ENCODE measurements around the gene HES3. TPM values are rescaled to one million over a fixed set of nuclear protein-coding genes. Genes with fewer than 3 reads are reported as not detected.
A peak's percentile ranks its signal among the peaks of the same experiment; 100 is the strongest.

HES3 gene
- total RNA-seq, 1 donor: not detected

- Histone ChIP-seq H3K27me3 (ENCODE audit: insufficient read depth, low read length) (peaks cover 2% of the 10 kb centered on the region), H3K4me3 (ENCODE audit: low read length) (peak within 1 kb of the TSS; percentile 25), H3K4me1 (ENCODE audit: insufficient read depth, low read length) (peaks cover 11% of the 10 kb centered on the region), H3K9me3 (ENCODE audit: low read depth, low read length) (no peaks in the 10 kb centered on the region)
These were observed 17.1 kb downstream of the HES3 start, which contains the start of gene GPR153 for GRCh38 chr1:6260961-6261614. Gene GPR153 (minus strand): TSS chr1:6261098. CDS start chr1:6254905, 6,193 bp downstream.

- no peak overlapping the region for H3K4me3 ChIP-seq (ENCODE audit: low read length)
- peaks cover 11% of the 10 kb centered on the region for H3K4me1 ChIP-seq (ENCODE audit: insufficient read depth, low read length)
- peaks cover 2% of the 10 kb centered on the region for H3K27me3 ChIP-seq (ENCODE audit: insufficient read depth, low read length)
- H3K9me3 ChIP-seq (ENCODE audit: low read depth, low read length): no peaks in the 10 kb centered on the region
These were observed 17.6 kb downstream of the HES3 start for GRCh38 chr1:6261615-6261995.

GRCh38 chr1:6262555-6263420 is 18.8 kb downstream of the HES3 start:
- H3K9me3 ChIP-seq (ENCODE audit: low read depth, low read length): no peaks in the 10 kb centered on the region
- no peak overlapping the region for H3K4me3 ChIP-seq (ENCODE audit: low read length)
- H3K27me3 ChIP-seq (ENCODE audit: insufficient read depth, low read length): peaks cover 2% of the 10 kb centered on the region
- H3K4me1 ChIP-seq (ENCODE audit: insufficient read depth, low read length): peaks cover 11% of the 10 kb centered on the region

GRCh38 chr1:6263716-6264115 is 19.7 kb downstream of the HES3 start:
- Histone ChIP-seq H3K27me3 (ENCODE audit: insufficient read depth, low read length) (peaks cover 2% of the 10 kb centered on the region), H3K4me3 (ENCODE audit: low read length) (no peak overlapping the region), H3K4me1 (ENCODE audit: insufficient read depth, low read length) (peaks cover 11% of the 10 kb centered on the region), H3K9me3 (ENCODE audit: low read depth, low read length) (no peaks in the 10 kb centered on the region)

- Histone ChIP-seq H3K9me3 (ENCODE audit: low read depth, low read length) (no peaks in the 10 kb centered on the region), H3K4me3 (ENCODE audit: low read length) (no peak overlapping the region), H3K27me3 (ENCODE audit: insufficient read depth, low read length) (peaks cover 2% of the 10 kb centered on the region), H3K4me1 (ENCODE audit: insufficient read depth, low read length) (peaks cover 5% of the 10 kb centered on the region)
These were observed 21.2 kb downstream of the HES3 start for GRCh38 chr1:6265151-6265550.

GRCh38 chr1:6266641-6267040 is 22.7 kb downstream of the HES3 start:
- Histone ChIP-seq H3K27me3 (ENCODE audit: insufficient read depth, low read length) (peaks cover 2% of the 10 kb centered on the region), H3K4me1 (ENCODE audit: insufficient read depth, low read length) (no peaks in the 10 kb centered on the region), H3K9me3 (ENCODE audit: low read depth, low read length) (no peaks in the 10 kb centered on the region), H3K4me3 (ENCODE audit: low read length) (no peak overlapping the region)

GRCh38 chr1:6267686-6268322 is 23.8 kb downstream of the HES3 start:
- no peak overlapping the region for H3K4me3 ChIP-seq (ENCODE audit: low read length)
- H3K4me1 ChIP-seq (ENCODE audit: insufficient read depth, low read length): no peaks in the 10 kb centered on the region
- H3K9me3 ChIP-seq (ENCODE audit: low read depth, low read length): no peaks in the 10 kb centered on the region

GRCh38 chr1:6268415-6268814 is 24.4 kb downstream of the HES3 start:
- no peaks in the 10 kb centered on the region for H3K27me3 ChIP-seq (ENCODE audit: insufficient read depth, low read length)
- H3K9me3 ChIP-seq (ENCODE audit: low read depth, low read length): no peaks in the 10 kb centered on the region
- H3K4me1 ChIP-seq (ENCODE audit: insufficient read depth, low read length): no peaks in the 10 kb centered on the region
- H3K4me3 ChIP-seq (ENCODE audit: low read length): no peak overlapping the region

More at GRCh38 chr1:6267686-6268322, 23.8 kb downstream of the HES3 start:
- no peaks in the 10 kb centered on the region for H3K27me3 ChIP-seq (ENCODE audit: insufficient read depth, low read length)

- no peaks in the 10 kb centered on the region for H3K4me1 ChIP-seq (ENCODE audit: insufficient read depth, low read length)
- H3K27me3 ChIP-seq (ENCODE audit: insufficient read depth, low read length): no peaks in the 10 kb centered on the region
- no peaks in the 10 kb centered on the region for H3K9me3 ChIP-seq (ENCODE audit: low read depth, low read length)
- no peak overlapping the region for H3K4me3 ChIP-seq (ENCODE audit: low read length)
These were observed 25.3 kb downstream of the HES3 start for GRCh38 chr1:6269296-6269695.

- no peaks in the 10 kb centered on the region for H3K9me3 ChIP-seq (ENCODE audit: low read depth, low read length)
- no peaks in the 10 kb centered on the region for H3K27me3 ChIP-seq (ENCODE audit: insufficient read depth, low read length)
- H3K4me3 ChIP-seq (ENCODE audit: low read length): no peak overlapping the region
- H3K4me1 ChIP-seq (ENCODE audit: insufficient read depth, low read length): no peaks in the 10 kb centered on the region
These were observed 25.9 kb downstream of the HES3 start for GRCh38 chr1:6269720-6270400.

GRCh38 chr1:6270401-6270800 is 26.4 kb downstream of the HES3 start:
- Histone ChIP-seq H3K9me3 (ENCODE audit: low read depth, low read length) (no peaks in the 10 kb centered on the region), H3K27me3 (ENCODE audit: insufficient read depth, low read length) (no peaks in the 10 kb centered on the region), H3K4me1 (ENCODE audit: insufficient read depth, low read length) (no peaks in the 10 kb centered on the region), H3K4me3 (ENCODE audit: low read length) (no peak overlapping the region)

- no peaks in the 10 kb centered on the region for H3K4me1 ChIP-seq (ENCODE audit: insufficient read depth, low read length)
- no peak overlapping the region for H3K4me3 ChIP-seq (ENCODE audit: low read length)
- H3K9me3 ChIP-seq (ENCODE audit: low read depth, low read length): no peaks in the 10 kb centered on the region
- no peaks in the 10 kb centered on the region for H3K27me3 ChIP-seq (ENCODE audit: insufficient read depth, low read length)
These were observed 27.0 kb downstream of the HES3 start for GRCh38 chr1:6271006-6271405.

- Histone ChIP-seq H3K4me1 (ENCODE audit: insufficient read depth, low read length) (no peaks in the 10 kb centered on the region), H3K9me3 (ENCODE audit: low read depth, low read length) (no peaks in the 10 kb centered on the region)
These were observed 27.6 kb downstream of the HES3 start for GRCh38 chr1:6271554-6271953.

GRCh38 chr1:6272452-6272851 is 28.5 kb downstream of the HES3 start:
- H3K9me3 ChIP-seq (ENCODE audit: low read depth, low read length): no peaks in the 10 kb centered on the region
- no peak overlapping the region for H3K4me3 ChIP-seq (ENCODE audit: low read length)
- no peaks in the 10 kb centered on the region for H3K27me3 ChIP-seq (ENCODE audit: insufficient read depth, low read length)
- no peaks in the 10 kb centered on the region for H3K4me1 ChIP-seq (ENCODE audit: insufficient read depth, low read length)

More at GRCh38 chr1:6271554-6271953, 27.6 kb downstream of the HES3 start:
- H3K4me3 ChIP-seq (ENCODE audit: low read length): no peak overlapping the region
- no peaks in the 10 kb centered on the region for H3K27me3 ChIP-seq (ENCODE audit: insufficient read depth, low read length)

- no peaks in the 10 kb centered on the region for H3K27me3 ChIP-seq (ENCODE audit: insufficient read depth, low read length)
- no peaks in the 10 kb centered on the region for H3K9me3 ChIP-seq (ENCODE audit: low read depth, low read length)
- H3K4me1 ChIP-seq (ENCODE audit: insufficient read depth, low read length): no peaks in the 10 kb centered on the region
- no peak overlapping the region for H3K4me3 ChIP-seq (ENCODE audit: low read length)
These were observed 28.9 kb downstream of the HES3 start for GRCh38 chr1:6272868-6273267.

All from mononuclear cell (primary cell).